Liver (tissue), 9 donors: ENCODE measurements around the gene DENR. TPM values are rescaled to one million over a fixed set of nuclear protein-coding genes. Genes with fewer than 3 reads are reported as not detected.
"Not testable (repeated sequence)": the region's sequence is repeated elsewhere in the genome, so short reads cannot be mapped to it uniquely, and the experiment has no call there.

ENCODE experiments used
- DNase-seq: peaks from one replicate; pipeline ENCODE4 v3.0.0-alpha.2; 2017; ENCODE audit warnings: low spot score
- H3K27ac ChIP-seq, 2 donors: one replicate each; pipeline ENCODE4 v1.7.0; 2013; ENCODE audit warnings: inconsistent platforms in 2 of 2, low read length in 2 of 2, control low read depth in 1 of 2, low read depth in 1 of 2, mild to moderate bottlenecking in 1 of 2
- H3K27me3 ChIP-seq, 4 donors: one replicate each; pipeline versions ENCODE4 v1.6.1 to v1.7.0; 2013; ENCODE audit warnings: low read length in 3 of 4, inconsistent platforms in 1 of 4, mild to moderate bottlenecking in 1 of 4, moderate library complexity in 1 of 4; ENCODE audit not compliant: control insufficient read depth in 4 of 4, insufficient read depth in 4 of 4
- H3K36me3 ChIP-seq, 4 donors: one replicate each; pipeline versions ENCODE4 v1.6.1 to v1.7.0; 2013; ENCODE audit warnings: low read length in 3 of 4, mild to moderate bottlenecking in 3 of 4, low read depth in 1 of 4, moderate library complexity in 1 of 4; ENCODE audit not compliant: control insufficient read depth in 4 of 4, insufficient read depth in 3 of 4
- H3K4me1 ChIP-seq, 4 donors: one replicate each; pipeline versions ENCODE4 v1.6.1 to v1.7.0; 2013; ENCODE audit warnings: low read length in 3 of 4, mild to moderate bottlenecking in 3 of 4, moderate library complexity in 1 of 4; ENCODE audit not compliant: control insufficient read depth in 4 of 4, insufficient read depth in 4 of 4
- H3K4me3 ChIP-seq, 3 donors: one replicate each; pipeline versions ENCODE4 v1.6.1 to v1.7.0; 2013; ENCODE audit warnings: low read length in 3 of 3, control low read depth in 1 of 3, low read depth in 1 of 3, mild to moderate bottlenecking in 1 of 3
- H3K9ac ChIP-seq, 2 donors: one replicate each; pipeline ENCODE4 v1.7.0; 2013; ENCODE audit warnings: low read length in 2 of 2, mild to moderate bottlenecking in 2 of 2, moderate library complexity in 2 of 2, control low read depth in 1 of 2, low read depth in 1 of 2
- H3K9me3 ChIP-seq, 4 donors: one replicate each; pipeline versions ENCODE4 v1.6.1 to v1.7.0; 2013; ENCODE audit warnings: low read length in 3 of 4; ENCODE audit not compliant: control insufficient read depth in 4 of 4
- CTCF ChIP-seq: fragments of 150-350 bp; IDR thresholded peaks from 2 replicates; pipeline ENCODE4 v1.5.1; 2017; ENCODE audit warnings: improper control_type of control experiment, low read depth, low read length; ENCODE audit not compliant: missing input control
- EGR1 ChIP-seq, 2 donors: IDR thresholded peaks; 2 replicates each; pipeline ENCODE4 v1.6.1; 2016 to 2018; ENCODE audit warnings: antibody characterized with exemption in 2 of 2, low read depth in 2 of 2
- FOXA1 ChIP-seq: IDR thresholded peaks from 2 replicates; pipeline ENCODE4 v1.6.1; 2016; ENCODE audit warnings: antibody characterized with exemption
- GABPA ChIP-seq, 2 donors: IDR thresholded peaks in 1 of 2; conservative IDR thresholded peaks in 1 of 2; 2 replicates each; pipeline ENCODE4 v1.6.1; 2016; ENCODE audit warnings: antibody characterized with exemption in 2 of 2, mild to moderate bottlenecking in 1 of 2, moderate library complexity in 1 of 2
- HNF4A ChIP-seq, 2 donors: conservative IDR thresholded peaks; 2 replicates each; pipeline ENCODE4 v1.6.1; 2016; ENCODE audit warnings: antibody characterized with exemption in 2 of 2, mild to moderate bottlenecking in 2 of 2
- HNF4G ChIP-seq: IDR thresholded peaks from 2 replicates; pipeline ENCODE4 v1.6.1; 2016; ENCODE audit warnings: antibody characterized with exemption
- JUND ChIP-seq, 2 donors: IDR thresholded peaks; 2 replicates each; pipeline ENCODE4 v1.6.1; 2016; ENCODE audit warnings: antibody characterized with exemption in 2 of 2
- MAX ChIP-seq: IDR thresholded peaks from 2 replicates; pipeline ENCODE4 v1.6.1; 2016; ENCODE audit warnings: antibody characterized with exemption
- RAD21 ChIP-seq, 2 donors: IDR thresholded peaks; 2 replicates each; pipeline ENCODE4 v1.6.1; 2016; ENCODE audit warnings: antibody characterized with exemption in 2 of 2, mild to moderate bottlenecking in 2 of 2
- RXRA ChIP-seq, 2 donors: IDR thresholded peaks; 2 replicates each; pipeline ENCODE4 v1.6.1; 2017 to 2018; ENCODE audit warnings: antibody characterized with exemption in 2 of 2, mild to moderate bottlenecking in 1 of 2
- SP1 ChIP-seq: IDR thresholded peaks from 2 replicates; pipeline ENCODE4 v1.6.1; 2018; ENCODE audit warnings: antibody characterized with exemption, mild to moderate bottlenecking
- TAF1 ChIP-seq: conservative IDR thresholded peaks from 2 replicates; pipeline ENCODE4 v1.6.1; 2016; ENCODE audit warnings: antibody characterized with exemption, mild to moderate bottlenecking
- YY1 ChIP-seq: IDR thresholded peaks from 2 replicates; pipeline ENCODE4 v1.6.1; 2016; ENCODE audit warnings: antibody characterized with exemption, mild to moderate bottlenecking
- ZBTB33 ChIP-seq: IDR thresholded peaks from 2 replicates; pipeline ENCODE4 v1.6.1; 2016; ENCODE audit warnings: antibody characterized with exemption
- WGBS: extraction: QIAGEN DNeasy Blood & Tissue Kit; methylation state at CpG from one replicate; pipeline ENCODE4 v1.1.7; 2013; 5-methylcytosine and 5-hydroxymethylcytosine counted together
- polyA plus RNA-seq, 2 donors: library from polyadenylated mRNA; stranded (reverse) in 1 of 2; unstranded in 1 of 2; fragments of 200-250 nt in 1 of 2; fragments of >200 nt in 1 of 2; fragmentation: Nextera tagmentation in 1 of 2; extraction: Ambion mirVana in 1 of 2; gene quantifications; one replicate each; pipeline versions ENCODE4 v1.2.1 to v1.2.3, GENCODE V29; 2013 to 2015
- total RNA-seq, 2 donors: library from RNA; depleted of rRNA; stranded (reverse); fragments of >200 nt; gene quantifications; one replicate each; pipeline ENCODE4 v1.2.3, GENCODE V29; 2014
- TF ChIP-seq, protein P1 (sequence below): IDR thresholded peaks from 2 replicates; pipeline ENCODE4 v1.6.1; 2016; ENCODE audit warnings: antibody characterized with exemption, mild to moderate bottlenecking
- donor health status: healthy.
- donor health status: healthy.
- donor health status: healthy.
- donor health status: healthy.
- donor health status: healthy.

Gene DENR
- total RNA-seq (10 to 100 TPM; 14.1 to 17.4 TPM), polyA plus RNA-seq (10 to 100 TPM; 10.9 to 17.7 TPM)

DNA sequence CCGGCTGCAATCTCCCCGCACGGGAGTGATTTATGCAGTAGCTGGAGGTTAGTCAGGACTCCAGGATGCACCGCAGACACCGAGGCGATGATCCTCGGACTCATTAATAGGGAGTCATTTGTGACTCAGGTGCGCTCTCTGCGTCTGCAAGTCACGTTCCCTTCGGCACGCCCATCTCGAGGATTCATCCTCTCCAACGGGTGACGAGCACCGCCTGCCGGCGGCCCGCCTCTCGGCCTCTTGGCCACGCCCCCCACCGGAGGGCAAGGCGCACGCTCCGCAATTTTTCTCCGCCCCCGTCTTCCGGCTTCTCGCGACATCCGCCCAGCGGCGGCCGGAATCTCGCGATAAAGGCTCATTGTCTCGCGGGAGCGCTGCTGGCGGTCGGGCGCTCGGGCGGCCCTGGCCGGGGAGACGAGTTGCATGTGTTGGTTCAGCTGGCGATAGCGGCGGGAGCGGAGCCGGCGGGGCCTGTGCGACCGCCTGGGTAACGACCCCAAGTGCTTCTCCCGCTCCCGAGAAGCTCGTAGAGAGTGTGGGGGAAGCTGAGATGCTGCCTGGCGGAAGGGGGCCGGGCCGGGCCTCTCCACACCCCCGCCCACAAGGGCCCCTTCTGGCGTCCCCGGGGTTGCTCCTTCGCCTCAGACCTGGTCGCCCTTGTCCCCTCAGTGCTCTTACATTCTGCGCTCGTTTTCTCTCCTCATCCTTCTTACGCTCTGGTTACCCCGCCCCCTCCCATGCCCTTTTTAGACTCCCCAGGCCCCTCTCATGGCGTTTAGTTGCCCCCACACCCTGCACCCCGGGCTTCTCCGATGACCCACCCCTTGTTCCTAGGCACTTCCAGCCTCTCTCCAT lies at the start of gene DENR:
TSS of gene DENR (plus strand) at position 361 of the 855 bp plus-strand sequence. CDS start 878 bp downstream, outside the sequence.
- peaks cover 0 to 18% (median 9%) of the 10 kb centered on the region in 4 donors for H3K4me1 ChIP-seq
- H3K9me3 ChIP-seq: no peaks in the 10 kb centered on the region
- under 1% methylated on average over 73 of the region's 73 CpGs for WGBS
- peak within 1 kb of the TSS; percentile 78 to 92 for H3K9ac ChIP-seq
- TF ChIP-seq FOXA1: no peak
- TF ChIP-seq RAD21 (IDR thresholded peaks at IDR 0.05): peak; percentile 85 to 92
- peak; percentile 65 for TF ChIP-seq SP1
- TF ChIP-seq HNF4G: no peak
- peak; percentile 100 for TF ChIP-seq ZBTB33
- TF ChIP-seq, protein P1, sequence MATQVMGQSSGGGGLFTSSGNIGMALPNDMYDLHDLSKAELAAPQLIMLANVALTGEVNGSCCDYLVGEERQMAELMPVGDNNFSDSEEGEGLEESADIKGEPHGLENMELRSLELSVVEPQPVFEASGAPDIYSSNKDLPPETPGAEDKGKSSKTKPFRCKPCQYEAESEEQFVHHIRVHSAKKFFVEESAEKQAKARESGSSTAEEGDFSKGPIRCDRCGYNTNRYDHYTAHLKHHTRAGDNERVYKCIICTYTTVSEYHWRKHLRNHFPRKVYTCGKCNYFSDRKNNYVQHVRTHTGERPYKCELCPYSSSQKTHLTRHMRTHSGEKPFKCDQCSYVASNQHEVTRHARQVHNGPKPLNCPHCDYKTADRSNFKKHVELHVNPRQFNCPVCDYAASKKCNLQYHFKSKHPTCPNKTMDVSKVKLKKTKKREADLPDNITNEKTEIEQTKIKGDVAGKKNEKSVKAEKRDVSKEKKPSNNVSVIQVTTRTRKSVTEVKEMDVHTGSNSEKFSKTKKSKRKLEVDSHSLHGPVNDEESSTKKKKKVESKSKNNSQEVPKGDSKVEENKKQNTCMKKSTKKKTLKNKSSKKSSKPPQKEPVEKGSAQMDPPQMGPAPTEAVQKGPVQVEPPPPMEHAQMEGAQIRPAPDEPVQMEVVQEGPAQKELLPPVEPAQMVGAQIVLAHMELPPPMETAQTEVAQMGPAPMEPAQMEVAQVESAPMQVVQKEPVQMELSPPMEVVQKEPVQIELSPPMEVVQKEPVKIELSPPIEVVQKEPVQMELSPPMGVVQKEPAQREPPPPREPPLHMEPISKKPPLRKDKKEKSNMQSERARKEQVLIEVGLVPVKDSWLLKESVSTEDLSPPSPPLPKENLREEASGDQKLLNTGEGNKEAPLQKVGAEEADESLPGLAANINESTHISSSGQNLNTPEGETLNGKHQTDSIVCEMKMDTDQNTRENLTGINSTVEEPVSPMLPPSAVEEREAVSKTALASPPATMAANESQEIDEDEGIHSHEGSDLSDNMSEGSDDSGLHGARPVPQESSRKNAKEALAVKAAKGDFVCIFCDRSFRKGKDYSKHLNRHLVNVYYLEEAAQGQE: peak; percentile 41
- TF ChIP-seq RXRA (IDR thresholded peaks at IDR 0.05): peak in 1 of 2 donors; percentile 16
- TF ChIP-seq CTCF: peak; percentile 68
- peak; percentile 47 to 66 for TF ChIP-seq JUND (IDR thresholded peaks at IDR 0.05)
- TF ChIP-seq TAF1: no peak
- TF ChIP-seq EGR1 (IDR thresholded peaks at IDR 0.05; ENCODE audit: low read depth in 2 of 2): peak; percentile 99
- TF ChIP-seq MAX: peak; percentile 70
- peak; percentile 56 to 88 for TF ChIP-seq GABPA (IDR thresholded peaks at IDR 0.05 in 1 of 2, conservative IDR thresholded peaks at IDR 0.05 in 1 of 2)
- TF ChIP-seq YY1: peak; percentile 72
- no peak for TF ChIP-seq HNF4A (conservative IDR thresholded peaks at IDR 0.05)
- H3K36me3 ChIP-seq: peaks cover 4 to 19% (median 10%) of the 10 kb centered on the region in 4 donors
- H3K27ac ChIP-seq: peak within 1 kb of the TSS; percentile 40 to 83
- H3K27me3 ChIP-seq: no peaks in the 10 kb centered on the region
- DNase-seq: peak; percentile 99
- peak within 1 kb of the TSS; percentile 78 to 81 (median 80) for H3K4me3 ChIP-seq

DNA sequence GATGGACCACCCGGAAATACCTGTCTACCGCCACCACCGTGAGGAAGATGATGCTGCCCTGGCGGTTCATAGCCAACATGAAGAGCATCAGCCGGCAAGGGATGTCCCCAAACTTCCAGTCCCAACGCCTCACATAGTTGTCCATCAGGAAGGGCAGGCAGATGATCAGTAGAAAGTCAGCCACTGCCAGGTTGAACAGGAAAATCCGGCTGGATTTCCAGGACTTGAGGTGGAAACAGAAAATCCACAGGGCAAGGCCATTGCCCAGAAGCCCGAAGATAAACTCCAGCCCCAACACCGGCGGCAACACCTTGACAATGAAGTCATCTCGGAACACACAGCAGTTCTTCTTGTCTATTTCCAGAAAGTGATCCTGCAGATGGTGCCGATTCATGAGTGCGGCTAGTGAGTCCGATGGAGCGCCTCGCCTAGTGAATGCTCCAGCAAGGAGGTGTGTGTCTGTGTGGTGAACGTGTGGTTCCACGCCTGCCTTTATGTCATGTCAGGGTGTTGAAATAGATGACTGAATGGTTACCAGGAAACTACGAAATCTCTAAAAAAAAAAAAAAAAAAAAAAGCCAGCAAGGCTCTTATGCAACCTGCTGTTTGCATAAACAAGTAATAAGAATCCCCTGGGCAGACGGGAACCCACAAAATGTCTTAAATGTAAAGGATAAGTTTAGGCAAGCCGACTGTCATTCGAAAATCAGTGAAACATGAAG lies 49.6 kb upstream of the DENR start, which contains the start of gene HCAR2:
TSS of gene HCAR2 (minus strand) at position 468 of the 722 bp plus-strand sequence. CDS start at position 394, 74 bp downstream.
- not testable (repeated sequence) for H3K9me3 ChIP-seq, H3K27ac ChIP-seq, H3K9ac ChIP-seq, H3K4me1 ChIP-seq, DNase-seq, H3K4me3 ChIP-seq, H3K27me3 ChIP-seq, H3K36me3 ChIP-seq
- 81% methylated on average over 22 of the region's 22 CpGs for WGBS

- H3K4me1 ChIP-seq, H3K9me3 ChIP-seq, H3K36me3 ChIP-seq, DNase-seq, H3K9ac ChIP-seq, H3K4me3 ChIP-seq, H3K27ac ChIP-seq, H3K27me3 ChIP-seq: not testable (repeated sequence)
- WGBS: 85% methylated on average over 3 of the region's 3 CpGs
Observed at GRCh38 chr12:122703841-122704240, 48.8 kb upstream of the DENR start.
